CD14-positive monocyte (primary cell): ENCODE results near the gene DET1. TPM values are rescaled to one million over a fixed set of nuclear protein-coding genes. Genes with fewer than 3 reads are reported as not detected.

Source experiments
- DNase-seq, 3 donors: peaks; one replicate each; pipeline ENCODE4 v3.0.0-alpha.2; 2011 to 2022
- H2AFZ ChIP-seq: 2 replicates; pipeline ENCODE4 v1.6.0; 2012; ENCODE audit warnings: mild to moderate bottlenecking, low read depth, low read length, inconsistent platforms; ENCODE audit not compliant: insufficient read depth, poor library complexity, severe bottlenecking
- H3K27ac ChIP-seq, 2 donors: 1 replicate in 1 of 2; 2 replicates in 1 of 2; pipeline ENCODE4 v1.5.1; 2012 to 2013; ENCODE audit warnings: low read length in 2 of 2, control low read depth in 1 of 2, inconsistent platforms in 1 of 2, low read depth in 1 of 2, mild to moderate bottlenecking in 1 of 2
- H3K27me3 ChIP-seq, 2 donors: one replicate each; pipeline versions ENCODE4 v1.6.0 to v1.6.1; 2011 to 2013; ENCODE audit warnings: low read length in 2 of 2; ENCODE audit not compliant: control insufficient read depth in 2 of 2, insufficient read depth in 2 of 2
- H3K36me3 ChIP-seq, 2 donors: replicated peaks in 1 of 2; 1 replicate in 1 of 2; 2 replicates in 1 of 2; pipeline versions ENCODE4 v1.5.1 to v1.6.1; 2012 to 2013; ENCODE audit warnings: low read length in 2 of 2, control low read depth in 1 of 2, inconsistent platforms in 1 of 2, mild to moderate bottlenecking in 1 of 2; ENCODE audit not compliant: insufficient read depth in 2 of 2, control insufficient read depth in 1 of 2
- H3K4me1 ChIP-seq, 2 donors: 1 replicate in 1 of 2; 2 replicates in 1 of 2; pipeline versions ENCODE4 v1.5.1 to v1.6.1; 2012 to 2013; ENCODE audit warnings: low read length in 2 of 2, control low read depth in 1 of 2, inconsistent platforms in 1 of 2, mild to moderate bottlenecking in 1 of 2, moderate library complexity in 1 of 2; ENCODE audit not compliant: insufficient read depth in 2 of 2, control insufficient read depth in 1 of 2
- H3K4me2 ChIP-seq: replicated peaks from 2 replicates; pipeline ENCODE3; 2012; ENCODE audit warnings: low read length, moderate library complexity, mild to moderate bottlenecking; ENCODE audit not compliant: poor library complexity, severe bottlenecking; ENCODE audit errors: extremely low read depth
- H3K4me3 ChIP-seq, 3 experiments: fragments of 200-600 bp in 1 of 3; sonication (generic) in 1 of 3; replicated peaks in 1 of 3; 1 replicate in 2 of 3; 2 replicates in 1 of 3; pipeline ENCODE4 v1.5.1; 2011 to 2013; ENCODE audit warnings: low read length in 3 of 3, mild to moderate bottlenecking in 3 of 3, control low read depth in 2 of 3, low read depth in 2 of 3, inconsistent platforms in 1 of 3, moderate library complexity in 1 of 3
- H3K79me2 ChIP-seq: 2 replicates; pipeline ENCODE4 v1.6.0; 2012; ENCODE audit warnings: mild to moderate bottlenecking, control low read depth, inconsistent platforms, low read length, moderate library complexity; ENCODE audit not compliant: insufficient read depth
- H3K9ac ChIP-seq: 2 replicates; pipeline ENCODE4 v1.6.0; 2017; ENCODE audit warnings: low read length, mild to moderate bottlenecking; ENCODE audit not compliant: insufficient read depth, poor library complexity, severe bottlenecking
- H3K9me3 ChIP-seq, 2 donors: replicated peaks in 1 of 2; 1 replicate in 1 of 2; 2 replicates in 1 of 2; pipeline versions ENCODE4 v1.5.1 to v1.6.1; 2012 to 2013; ENCODE audit warnings: low read length in 2 of 2, control low read depth in 1 of 2; ENCODE audit not compliant: control insufficient read depth in 1 of 2, insufficient read depth in 1 of 2
- H4K20me1 ChIP-seq: 2 replicates; pipeline ENCODE4 v1.6.0; 2012; ENCODE audit warnings: mild to moderate bottlenecking, low read length, control low read depth, moderate library complexity; ENCODE audit not compliant: insufficient read depth
- H3K27ac Mint-ChIP-seq, 7 donors: one replicate each; pipeline ENCODE4 v1.8.0; 2020; ENCODE audit warnings: mild to moderate bottlenecking in 7 of 7, mixed read lengths in 7 of 7, moderate library complexity in 6 of 7, inconsistent platforms in 2 of 7
- H3K27me3 Mint-ChIP-seq, 3 donors: one replicate each; pipeline ENCODE4 v1.8.0; 2021 to 2022; ENCODE audit warnings: low read depth in 3 of 3, mild to moderate bottlenecking in 3 of 3, mixed read lengths in 3 of 3, moderate library complexity in 3 of 3, inconsistent platforms in 1 of 3
- H3K36me3 Mint-ChIP-seq, 2 donors: one replicate each; pipeline ENCODE4 v1.8.0; 2020; ENCODE audit warnings: mixed read lengths in 2 of 2, inconsistent platforms in 1 of 2, mild to moderate bottlenecking in 1 of 2
- H3K4me1 Mint-ChIP-seq: one replicate; pipeline ENCODE4 v1.8.0; 2020; ENCODE audit warnings: mild to moderate bottlenecking, mixed read lengths
- H3K4me3 Mint-ChIP-seq, 2 donors: one replicate each; pipeline ENCODE4 v1.8.0; 2020; ENCODE audit warnings: mild to moderate bottlenecking in 2 of 2, mixed read lengths in 2 of 2, moderate library complexity in 1 of 2
- H3K9me3 Mint-ChIP-seq, 7 donors: one replicate each; pipeline ENCODE4 v1.8.0; 2020 to 2022; ENCODE audit warnings: mixed read lengths in 7 of 7, mild to moderate bottlenecking in 6 of 7, moderate library complexity in 6 of 7, inconsistent platforms in 2 of 7
- WGBS: methylation state at CpG from one replicate; pipeline ENCODE4 v1.1.5; 2013; ENCODE audit warnings: missing lambda C conversion rate; ENCODE audit not compliant: insufficient coverage; 5-methylcytosine and 5-hydroxymethylcytosine counted together
- intact Hi-C, 2 donors: fragments of 100-400 bp; cut with micrococcal nuclease; formaldehyde crosslinking; loops; one replicate each; pipeline versions ENCODE4 v1.15.0 to v1.15.1; 2023
- polyA plus RNA-seq, 3 donors: library from polyadenylated mRNA; depleted of rRNA in 1 of 3; unstranded in 2 of 3; stranded (reverse) in 1 of 3; fragments of 300-500 nt in 2 of 3; fragments of >200 nt in 1 of 3; fragmentation: Illumina TruSeq in 2 of 3; gene quantifications; 1 replicate in 2 of 3; 2 replicates in 1 of 3; pipeline ENCODE4 v1.2.3, GENCODE V29; 2012 to 2021
- TF ChIP-seq, protein P1 (sequence below): fragments of 200-600 bp; IDR thresholded peaks from one replicate; pipeline ENCODE4 v1.8.0; 2022; ENCODE audit warnings: antibody characterized with exemption, mild to moderate bottlenecking

Gene DET1
- polyA plus RNA-seq, 3 donors, result 0.88 to 3.4 (median 1.8) TPM

DNA sequence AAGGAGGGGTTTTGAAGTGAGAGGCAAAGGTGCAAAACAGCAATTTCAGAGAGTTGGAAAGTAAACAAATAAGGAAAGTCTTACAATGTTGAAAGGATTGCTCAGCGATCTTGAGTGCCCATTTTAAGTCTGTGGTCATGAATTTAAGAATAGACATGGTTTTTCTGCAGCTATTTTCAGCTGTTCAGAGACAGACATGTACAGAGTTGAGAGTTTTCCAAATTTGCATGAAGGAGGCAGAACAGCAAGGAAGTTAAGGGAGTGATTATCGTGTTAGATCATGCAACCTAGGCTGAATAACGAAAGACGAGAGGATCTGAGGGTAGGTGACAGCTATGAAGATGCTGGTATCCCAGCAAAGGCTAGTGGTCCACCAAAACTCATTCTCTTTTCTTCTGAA is 37.2 kb downstream of the DET1 start:
- peaks cover 0 to 3% (median 0%) of the 10 kb centered on the region in 3 donors for H3K27me3 Mint-ChIP-seq
- TF ChIP-seq, protein P1, sequence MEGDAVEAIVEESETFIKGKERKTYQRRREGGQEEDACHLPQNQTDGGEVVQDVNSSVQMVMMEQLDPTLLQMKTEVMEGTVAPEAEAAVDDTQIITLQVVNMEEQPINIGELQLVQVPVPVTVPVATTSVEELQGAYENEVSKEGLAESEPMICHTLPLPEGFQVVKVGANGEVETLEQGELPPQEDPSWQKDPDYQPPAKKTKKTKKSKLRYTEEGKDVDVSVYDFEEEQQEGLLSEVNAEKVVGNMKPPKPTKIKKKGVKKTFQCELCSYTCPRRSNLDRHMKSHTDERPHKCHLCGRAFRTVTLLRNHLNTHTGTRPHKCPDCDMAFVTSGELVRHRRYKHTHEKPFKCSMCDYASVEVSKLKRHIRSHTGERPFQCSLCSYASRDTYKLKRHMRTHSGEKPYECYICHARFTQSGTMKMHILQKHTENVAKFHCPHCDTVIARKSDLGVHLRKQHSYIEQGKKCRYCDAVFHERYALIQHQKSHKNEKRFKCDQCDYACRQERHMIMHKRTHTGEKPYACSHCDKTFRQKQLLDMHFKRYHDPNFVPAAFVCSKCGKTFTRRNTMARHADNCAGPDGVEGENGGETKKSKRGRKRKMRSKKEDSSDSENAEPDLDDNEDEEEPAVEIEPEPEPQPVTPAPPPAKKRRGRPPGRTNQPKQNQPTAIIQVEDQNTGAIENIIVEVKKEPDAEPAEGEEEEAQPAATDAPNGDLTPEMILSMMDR, result no peak
- no peaks in the 10 kb centered on the region for H3K79me2 ChIP-seq
- peaks cover 2% of the 10 kb centered on the region for H3K4me1 Mint-ChIP-seq
- 100% methylated on average over 1 of the region's 4 CpGs for WGBS
- intact Hi-C loops, result no loop called here
- H3K27ac Mint-ChIP-seq, result no peak overlapping the region
- DNase-seq, result no peak
- H2AFZ ChIP-seq, result no peak overlapping the region
- peaks cover 44 to 51% of the 10 kb centered on the region in 2 donors for H3K36me3 Mint-ChIP-seq
- H4K20me1 ChIP-seq, result no peaks in the 10 kb centered on the region
- no peak overlapping the region for H3K4me2 ChIP-seq
- no peaks in the 10 kb centered on the region for H3K4me1 ChIP-seq
- H3K9ac ChIP-seq, result no peak overlapping the region
- H3K36me3 ChIP-seq, result peaks cover 25 to 52% of the 10 kb centered on the region in 2 donors
- no peak overlapping the region for H3K4me3 ChIP-seq
- no peaks in the 10 kb centered on the region for H3K9me3 Mint-ChIP-seq
- H3K27ac ChIP-seq, result no peak overlapping the region
- H3K4me3 Mint-ChIP-seq, result no peak overlapping the region
- no peaks in the 10 kb centered on the region for H3K27me3 ChIP-seq
- H3K9me3 ChIP-seq, result no peaks in the 10 kb centered on the region

DNA sequence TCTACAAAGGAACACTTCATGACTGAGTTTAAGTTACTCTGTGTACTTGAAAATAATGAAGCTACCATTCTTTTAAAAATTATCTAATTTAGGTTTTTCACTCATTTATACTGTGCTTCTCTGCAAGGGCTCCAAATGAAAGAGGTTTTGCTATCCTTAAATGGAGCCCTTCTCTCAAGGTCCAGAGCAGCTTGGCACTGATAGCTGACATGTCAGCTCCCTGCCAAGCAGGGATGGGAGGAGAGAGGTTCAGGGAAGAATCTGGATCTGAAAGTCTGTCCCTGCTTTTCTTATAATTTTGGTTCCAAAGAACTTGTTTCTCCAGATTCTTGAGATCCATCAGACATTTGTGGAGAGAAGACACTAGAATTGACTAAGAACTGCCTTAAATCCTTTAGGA is 39.9 kb downstream of the DET1 start:
- H3K4me1 ChIP-seq, result no peaks in the 10 kb centered on the region
- peaks cover 11 to 46% of the 10 kb centered on the region in 2 donors for H3K36me3 ChIP-seq
- intact Hi-C loops, result no loop called here
- Mint-ChIP-seq H3K27me3 (peaks cover 0 to 3% (median 0%) of the 10 kb centered on the region in 3 donors), H3K27ac (no peak overlapping the region), H3K4me3 (no peak overlapping the region), H3K9me3 (no peaks in the 10 kb centered on the region), H3K36me3 (peaks cover 42 to 46% of the 10 kb centered on the region in 2 donors), H3K4me1 (peaks cover 2% of the 10 kb centered on the region)
- H3K4me2 ChIP-seq, result no peak overlapping the region
- no peak for DNase-seq
- H2AFZ ChIP-seq, result no peak overlapping the region
- no peaks in the 10 kb centered on the region for H3K27me3 ChIP-seq
- H3K79me2 ChIP-seq, result no peaks in the 10 kb centered on the region
- TF ChIP-seq, protein P1, result no peak
- H3K27ac ChIP-seq, result no peak overlapping the region
- H4K20me1 ChIP-seq, result no peaks in the 10 kb centered on the region
- no peak overlapping the region for H3K9ac ChIP-seq
- H3K4me3 ChIP-seq, result no peak overlapping the region
- H3K9me3 ChIP-seq, result no peaks in the 10 kb centered on the region
